ENCODE data around the gene GPRC5A.

GPRC5A gene

DNA sequence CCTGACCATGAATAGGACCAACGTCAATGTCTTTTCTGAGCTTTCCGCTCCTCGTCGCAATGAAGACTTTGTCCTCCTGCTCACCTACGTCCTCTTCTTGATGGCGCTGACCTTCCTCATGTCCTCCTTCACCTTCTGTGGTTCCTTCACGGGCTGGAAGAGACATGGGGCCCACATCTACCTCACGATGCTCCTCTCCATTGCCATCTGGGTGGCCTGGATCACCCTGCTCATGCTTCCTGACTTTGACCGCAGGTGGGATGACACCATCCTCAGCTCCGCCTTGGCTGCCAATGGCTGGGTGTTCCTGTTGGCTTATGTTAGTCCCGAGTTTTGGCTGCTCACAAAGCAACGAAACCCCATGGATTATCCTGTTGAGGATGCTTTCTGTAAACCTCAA is 17.3 kb downstream of the GPRC5A start:
- in situ Hi-C loops (cut with HindIII; ENCODE audit: low sequenced_read_pairs): no loop called here

GRCh38 chr12:12909228-12909994 is 18.0 kb downstream of the GPRC5A start:
- in situ Hi-C loops (cut with HindIII; ENCODE audit: low sequenced_read_pairs): no loop called here

- in situ Hi-C loops (cut with HindIII; ENCODE audit: low sequenced_read_pairs): loop anchor here (5.0 kb wide), 1 partner anchor 73 kb away; no protein-coding TSS in a partner anchor
Measured at GRCh38 chr12:12909995-12910420, 18.6 kb downstream of the GPRC5A start.

DNA sequence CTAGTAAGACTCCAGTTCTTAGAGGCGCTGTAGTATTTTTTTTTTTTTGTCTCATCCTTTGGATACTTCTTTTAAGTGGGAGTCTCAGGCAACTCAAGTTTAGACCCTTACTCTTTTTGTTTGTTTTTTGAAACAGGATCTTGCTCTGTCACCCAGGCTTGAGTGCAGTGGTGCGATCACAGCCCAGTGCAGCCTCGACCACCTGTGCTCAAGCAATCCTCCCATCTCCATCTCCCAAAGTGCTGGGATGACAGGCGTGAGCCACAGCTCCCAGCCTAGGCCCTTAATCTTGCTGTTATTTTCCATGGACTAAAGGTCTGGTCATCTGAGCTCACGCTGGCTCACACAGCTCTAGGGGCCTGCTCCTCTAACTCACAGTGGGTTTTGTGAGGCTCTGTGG is 21.3 kb downstream of the GPRC5A start:
- in situ Hi-C loops (cut with HindIII; ENCODE audit: low sequenced_read_pairs): loop anchor here (5.0 kb wide), 1 partner anchor 75 kb away; no protein-coding TSS in a partner anchor

DNA sequence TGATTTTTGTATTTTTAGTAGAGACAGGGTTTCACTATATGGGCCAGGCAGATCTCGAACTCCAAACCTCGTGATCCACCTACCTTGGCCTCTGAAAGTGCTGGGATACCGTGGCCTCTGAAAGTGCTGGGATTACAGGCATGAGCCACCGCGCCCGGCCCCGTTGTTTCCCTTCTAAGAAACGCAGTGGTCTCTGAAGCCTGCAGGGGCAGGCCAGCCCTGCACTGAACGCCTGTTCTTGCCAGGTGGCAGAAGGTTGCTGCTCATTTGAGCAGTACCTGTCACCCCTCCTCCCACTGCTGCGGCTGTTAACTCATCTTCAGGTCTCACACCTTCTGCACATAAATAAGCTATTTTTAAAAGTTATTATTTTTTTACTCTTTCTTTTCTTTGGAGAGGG is 24.3 kb downstream of the GPRC5A start:
- in situ Hi-C loops (cut with HindIII; ENCODE audit: low sequenced_read_pairs): no loop called here

GRCh38 chr12:12916135-12916944 is 25.0 kb downstream of the GPRC5A start:
- in situ Hi-C loops (cut with HindIII; ENCODE audit: low sequenced_read_pairs): no loop called here

GRCh38 chr12:12917517-12917916 is 26.2 kb downstream of the GPRC5A start:
- in situ Hi-C loops (cut with HindIII; ENCODE audit: low sequenced_read_pairs): no loop called here

DNA sequence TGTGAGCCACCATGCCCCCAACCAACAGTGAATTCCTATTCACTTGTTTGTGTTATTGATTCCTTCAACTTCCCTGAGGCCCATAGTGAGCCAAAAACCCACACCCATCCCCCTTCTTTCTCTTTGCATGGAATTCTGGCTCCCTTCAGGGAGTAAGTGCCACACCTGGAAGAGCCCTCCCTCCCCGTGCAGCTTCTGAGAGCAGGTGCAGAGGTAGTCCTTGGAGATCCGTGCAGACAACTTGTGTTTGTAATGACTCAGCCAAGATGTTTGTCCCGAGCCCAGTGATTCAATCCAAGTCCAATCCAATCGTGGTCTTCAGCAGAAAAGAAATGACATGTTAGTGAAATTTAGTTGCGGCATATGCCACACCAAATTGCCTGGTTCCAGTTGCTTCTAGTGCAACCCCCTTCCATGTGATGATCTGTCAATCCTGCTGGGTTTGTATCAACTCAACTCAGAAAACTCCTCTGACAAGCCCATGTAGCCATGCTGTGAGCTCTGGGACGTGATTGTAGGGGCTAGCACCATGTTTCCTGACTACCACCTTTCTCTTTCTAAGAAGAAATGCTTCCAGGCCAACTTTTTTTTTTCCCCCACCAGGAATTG is 27.5 kb downstream of the GPRC5A start:
- in situ Hi-C loops (cut with HindIII; ENCODE audit: low sequenced_read_pairs): no loop called here

DNA sequence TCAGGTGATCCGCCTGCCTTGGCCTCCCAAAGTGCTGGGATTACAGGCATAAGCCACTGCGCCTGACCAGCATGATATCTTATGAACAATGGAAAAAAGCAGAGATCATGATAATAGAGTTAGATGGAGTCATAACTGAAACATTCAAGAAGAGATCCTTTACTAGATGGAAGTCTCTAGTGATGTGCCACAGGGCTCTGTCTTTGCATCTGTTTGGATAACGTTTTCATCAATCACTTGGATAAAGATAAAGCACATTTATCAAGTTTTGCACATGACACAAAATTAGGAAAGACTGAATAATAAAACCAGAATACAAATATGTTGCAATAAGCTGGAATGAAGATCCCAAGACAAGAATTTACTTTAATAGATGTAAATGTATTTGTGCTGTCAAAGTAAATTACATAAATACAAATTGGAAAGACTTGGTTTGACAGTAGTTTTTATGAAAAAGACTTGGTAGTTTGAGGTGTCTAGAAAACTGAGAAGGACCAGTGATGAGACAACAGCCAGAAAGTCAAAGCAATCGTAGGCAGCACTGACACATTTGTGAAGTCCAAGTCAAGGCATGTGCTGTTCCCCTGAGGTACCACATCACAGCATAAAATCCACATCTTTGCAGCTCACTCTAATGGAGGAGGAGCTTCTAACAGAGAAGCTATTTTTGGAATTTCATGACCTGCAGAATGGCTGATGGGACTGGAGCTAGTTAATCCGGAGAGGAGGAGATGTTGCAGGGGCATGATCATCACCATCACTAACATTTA is 28.5 kb downstream of the GPRC5A start:
- in situ Hi-C loops (cut with HindIII; ENCODE audit: low sequenced_read_pairs): no loop called here

GRCh38 chr12:12922191-12922616 is 30.8 kb downstream of the GPRC5A start:
- in situ Hi-C loops (cut with HindIII; ENCODE audit: low sequenced_read_pairs): no loop called here

DNA sequence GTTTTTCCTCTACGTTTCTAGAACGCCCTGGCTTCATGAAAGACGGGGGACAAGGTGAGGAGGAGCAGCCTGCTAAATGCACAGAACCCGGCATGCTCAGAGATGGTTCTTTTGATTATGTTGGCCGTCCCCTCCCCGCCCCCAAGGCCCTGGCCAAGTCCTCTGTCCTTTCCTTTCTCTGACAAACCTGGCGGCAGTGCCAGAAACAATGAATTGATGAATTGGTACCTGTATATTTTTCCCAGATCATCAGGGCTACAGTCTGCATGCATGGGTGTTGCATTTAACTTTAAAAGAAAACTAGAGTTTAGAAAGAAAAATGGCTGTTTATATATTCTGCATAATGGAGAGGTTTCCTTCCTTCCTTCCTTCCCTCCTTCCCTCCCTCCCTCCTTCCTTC is 31.6 kb downstream of the GPRC5A start:
- in situ Hi-C loops (cut with HindIII; ENCODE audit: low sequenced_read_pairs): no loop called here

DNA sequence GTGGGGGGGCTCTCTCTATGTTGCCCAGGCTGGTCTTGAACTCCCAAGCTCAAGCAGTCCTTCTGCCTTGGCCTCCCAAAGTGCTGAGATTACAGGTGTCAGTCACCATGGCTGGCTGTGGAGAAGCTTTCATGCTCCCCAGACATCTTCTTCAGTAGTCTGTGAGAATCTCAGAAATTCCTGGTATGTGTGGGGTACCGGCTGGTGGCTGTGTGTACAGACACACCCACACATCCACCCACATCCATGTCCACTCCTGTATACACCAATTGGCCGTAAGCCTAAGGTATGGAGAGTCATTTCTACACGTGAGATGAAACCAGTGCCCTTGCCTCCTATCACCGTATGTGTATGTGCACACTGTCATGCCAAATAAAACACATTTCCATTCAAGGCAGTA is 32.8 kb downstream of the GPRC5A start:
- in situ Hi-C loops (cut with HindIII; ENCODE audit: low sequenced_read_pairs): no loop called here

- in situ Hi-C loops (cut with HindIII; ENCODE audit: low sequenced_read_pairs): no loop called here
Measured at GRCh38 chr12:12925388-12925787, 34.0 kb downstream of the GPRC5A start.

DNA sequence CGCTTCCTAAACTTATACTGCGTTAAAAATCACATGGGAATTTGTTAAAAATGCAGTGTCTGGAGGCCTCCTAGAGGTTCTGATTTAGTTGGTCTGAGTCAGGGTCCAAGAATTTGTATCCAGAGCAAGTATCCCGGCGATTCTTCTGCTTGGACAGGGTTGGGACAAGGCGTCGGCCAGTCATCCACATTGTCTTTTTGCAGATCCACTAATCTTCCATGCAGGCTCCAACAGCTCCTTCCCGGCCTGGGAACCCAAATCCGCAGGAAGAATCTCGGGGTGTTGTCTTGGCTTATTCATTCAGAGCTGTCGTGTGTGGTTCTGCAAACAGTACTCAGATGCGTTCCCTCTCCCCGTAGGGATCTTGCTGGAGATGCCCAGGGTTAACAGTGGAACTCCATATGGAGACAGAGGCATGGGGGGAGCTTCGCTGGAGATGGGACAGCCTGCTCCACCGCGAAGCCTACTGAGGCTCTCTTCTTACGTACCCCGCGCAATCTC is 35.3 kb downstream of the GPRC5A start:
- in situ Hi-C loops (cut with HindIII; ENCODE audit: low sequenced_read_pairs): no loop called here

DNA sequence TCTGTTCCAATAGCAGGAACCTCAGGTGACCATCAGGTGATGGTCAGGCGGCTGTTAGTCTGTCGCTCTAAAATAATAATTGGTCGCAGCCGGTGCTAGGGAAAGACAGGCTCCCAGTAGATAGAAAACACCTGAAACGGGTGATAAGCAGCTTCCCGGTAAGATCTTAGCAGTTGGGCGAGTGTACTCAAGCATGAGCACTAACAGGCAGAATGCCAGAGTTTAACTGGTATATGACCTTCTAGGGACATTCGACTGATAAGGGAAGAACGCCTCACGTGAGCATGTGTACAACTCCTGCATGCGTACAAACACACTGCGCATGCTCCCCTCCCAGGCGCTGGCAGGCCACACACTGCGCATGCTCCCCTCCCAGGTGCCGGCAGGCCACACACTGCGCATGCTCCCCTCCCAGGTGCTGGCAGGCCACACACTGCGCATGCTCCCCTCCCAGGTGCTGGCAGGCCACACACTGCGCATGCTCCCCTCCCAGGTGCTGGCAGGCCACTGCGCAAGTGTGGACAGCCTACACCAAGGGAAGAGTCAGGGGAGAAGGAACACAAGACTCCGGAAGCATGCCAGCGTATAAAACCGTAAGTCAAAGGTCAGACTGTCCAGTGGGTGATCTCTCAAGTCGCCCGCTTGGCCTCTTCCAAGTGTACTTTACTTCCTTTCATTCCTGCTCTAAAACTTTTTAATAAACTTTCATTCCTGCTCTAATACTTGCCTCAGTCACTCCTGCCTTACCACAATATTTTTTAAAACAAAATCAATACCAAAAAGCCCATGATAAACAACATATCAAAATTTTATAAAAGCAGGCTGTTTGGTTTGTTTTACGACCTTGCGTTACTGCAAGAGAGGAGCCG is 36.1 kb downstream of the GPRC5A start:
- in situ Hi-C loops (cut with HindIII; ENCODE audit: low sequenced_read_pairs): no loop called here

DNA sequence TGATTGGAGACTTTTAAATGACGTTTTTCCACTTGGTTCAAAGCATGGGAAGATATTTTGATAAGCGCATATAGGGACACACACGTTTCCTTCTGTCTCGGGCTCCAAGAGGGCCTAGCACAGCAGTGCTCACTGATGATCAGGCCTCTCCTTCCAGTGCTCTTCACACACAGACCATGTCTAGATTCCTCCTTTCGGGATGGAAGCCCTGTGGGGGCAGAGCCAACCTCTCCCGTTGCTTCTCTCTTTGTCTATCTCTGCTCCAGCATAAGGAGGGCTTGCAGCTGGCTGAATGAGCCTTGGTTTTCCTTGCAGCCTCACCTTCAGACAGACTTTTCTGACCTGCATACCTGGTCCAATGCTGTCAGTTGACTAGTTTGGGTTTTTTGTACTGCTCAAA is 38.3 kb downstream of the GPRC5A start:
- in situ Hi-C loops (cut with HindIII; ENCODE audit: low sequenced_read_pairs): no loop called here

DNA sequence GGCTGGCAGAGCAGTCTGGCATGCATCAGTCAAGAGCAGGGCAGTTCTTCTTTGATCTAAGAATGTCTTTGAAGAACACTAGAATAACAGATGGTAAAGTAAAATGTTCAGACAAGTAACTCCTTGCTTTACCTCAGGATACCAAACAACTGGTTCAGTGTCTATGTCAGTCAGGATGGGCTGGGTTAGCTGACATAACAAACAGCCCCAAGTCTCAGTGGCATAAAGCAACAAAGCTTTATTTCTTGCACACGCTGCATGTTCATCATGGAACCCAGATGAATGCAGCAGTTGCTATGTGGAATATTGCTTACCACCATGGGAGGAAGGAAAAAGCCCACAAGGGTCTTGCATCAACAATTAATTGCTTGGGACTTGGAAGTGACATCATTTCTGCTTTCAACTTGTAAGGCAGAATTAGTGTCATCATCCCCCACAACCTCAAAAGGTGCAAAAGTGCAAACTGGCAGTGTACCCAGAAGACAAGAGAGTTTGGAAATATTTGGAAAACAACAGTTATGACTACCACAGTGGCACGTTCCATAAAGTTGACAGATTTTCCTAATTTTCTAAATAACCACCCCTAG is 39.4 kb downstream of the GPRC5A start:
- in situ Hi-C loops (cut with HindIII; ENCODE audit: low sequenced_read_pairs): no loop called here

GRCh38 chr12:12933742-12934141 is 42.4 kb downstream of the GPRC5A start:
- in situ Hi-C loops (cut with HindIII; ENCODE audit: low sequenced_read_pairs): no loop called here

GRCh38 chr12:12934556-12934955 is 43.2 kb downstream of the GPRC5A start:
- in situ Hi-C loops (cut with HindIII; ENCODE audit: low sequenced_read_pairs): no loop called here
